Gastroesophageal sphincter (tissue), 4 donors: ENCODE measurements around the gene ACOX3. TPM values are rescaled to one million over a fixed set of nuclear protein-coding genes. Genes with fewer than 3 reads are reported as not detected.

Experiments used
- ATAC-seq: fragments of 150-250 bp; one replicate; pipeline ENCODE4 v1.9.1; 2016; ENCODE audit warnings: mild to moderate bottlenecking, moderate library complexity
- H3K27ac ChIP-seq, 4 donors: fragments of 200-600 bp; sonication (generic) in 3 of 4; 1 replicate in 3 of 4; 2 replicates in 1 of 4; pipeline ENCODE4 v1.5.1; 2016 to 2019
- H3K27me3 ChIP-seq: fragments of 200-600 bp; sonication (generic); one replicate; pipeline ENCODE4 v1.5.1; 2019
- H3K36me3 ChIP-seq, 2 donors: fragments of 200-600 bp; sonication (generic); one replicate each; pipeline ENCODE4 v1.5.1; 2019; ENCODE audit warnings: control low read depth in 1 of 2
- H3K4me1 ChIP-seq, 3 donors: fragments of 200-600 bp; sonication (generic); 1 replicate in 2 of 3; 2 replicates in 1 of 3; pipeline ENCODE4 v1.5.1; 2016 to 2019; ENCODE audit warnings: control low read depth in 2 of 3
- H3K4me3 ChIP-seq, 2 donors: fragments of 200-600 bp; sonication (generic); one replicate each; pipeline ENCODE4 v1.5.1; 2019; ENCODE audit warnings: mild to moderate bottlenecking in 1 of 2, moderate library complexity in 1 of 2
- H3K9me3 ChIP-seq, 3 donors: fragments of 200-600 bp; sonication (generic); one replicate each; pipeline ENCODE4 v1.5.1; 2017 to 2019; ENCODE audit warnings: control low read depth in 2 of 3
- CTCF ChIP-seq, 4 experiments: fragments of 200-600 bp in 2 of 4; fragments of 450-650 bp in 2 of 4; sonication (generic) in 1 of 4; IDR thresholded peaks; one replicate each; pipeline ENCODE4 v1.5.1; 2017 to 2019; ENCODE audit warnings: antibody characterized with exemption in 4 of 4, mild to moderate bottlenecking in 2 of 4, moderate library complexity in 2 of 4
- EP300 ChIP-seq: sonication (generic); formaldehyde crosslinking; IDR thresholded peaks from one replicate; pipeline ENCODE4 v1.6.1; 2017; ENCODE audit warnings: antibody characterized with exemption, mild to moderate bottlenecking
- POLR2A ChIP-seq, 2 donors: fragments of 450-650 bp; IDR thresholded peaks; one replicate each; pipeline ENCODE4 v1.6.1; 2017; ENCODE audit warnings: antibody characterized with exemption in 2 of 2, mild to moderate bottlenecking in 2 of 2, moderate library complexity in 1 of 2
- POLR2AphosphoS5 ChIP-seq: sonication (generic); formaldehyde crosslinking; IDR thresholded peaks from one replicate; pipeline ENCODE4 v1.6.1; 2017; ENCODE audit warnings: antibody characterized with exemption
- WGBS, 2 donors: methylation state at CpG; one replicate each; pipeline ENCODE4 v1.1.5; 2018; ENCODE audit warnings: low coverage in 1 of 2; 5-methylcytosine and 5-hydroxymethylcytosine counted together
- total RNA-seq, 4 donors: library from RNA; depleted of rRNA; stranded (reverse); fragments of >200 nt; gene quantifications; one replicate each; pipeline ENCODE4 v1.1.0, GENCODE V29; 2016

The ACOX3 gene
- total RNA-seq, 4 donors from 2014 or later = 21.5 to 79.5 (median 37.1) TPM

DNA sequence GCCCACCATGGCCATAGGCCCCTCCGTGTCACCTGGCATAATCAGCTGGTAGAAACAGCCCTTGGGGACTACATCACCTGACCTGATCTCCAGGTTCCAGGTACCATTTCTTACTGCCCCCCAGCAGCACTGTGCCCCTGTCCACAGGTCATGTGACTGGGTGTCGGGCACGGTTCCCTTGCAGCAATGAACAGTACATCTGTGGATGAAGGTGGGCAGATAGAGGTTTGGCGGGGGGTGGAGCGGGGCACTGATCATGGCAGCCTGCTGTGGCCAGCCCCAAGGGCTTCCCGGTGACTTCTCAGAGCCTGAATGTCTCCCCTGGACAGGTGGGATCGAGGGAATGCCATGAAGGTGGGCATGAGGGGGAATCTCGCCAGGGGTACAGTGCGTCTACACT is 37.8 kb upstream of the ACOX3 start:
- no peaks in the 10 kb centered on the region for H3K9me3 ChIP-seq
- WGBS, 2 donors = 100% methylated on average over 2 of the region's 9 CpGs
- H3K4me3 ChIP-seq = no peak overlapping the region
- peaks cover 0 to 41% of the 10 kb centered on the region in 2 donors for H3K36me3 ChIP-seq
- no peaks in the 10 kb centered on the region for H3K27me3 ChIP-seq
- H3K4me1 ChIP-seq = peaks cover 0 to 9% (median 5%) of the 10 kb centered on the region in 3 donors
- TF ChIP-seq EP300 (no peak), POLR2A (IDR thresholded peaks at IDR 0.05) (no peak), POLR2AphosphoS5 (no peak), CTCF (IDR thresholded peaks at IDR 0.05) (no peak)
- H3K27ac ChIP-seq = no peak overlapping the region
- no peak for ATAC-seq

DNA sequence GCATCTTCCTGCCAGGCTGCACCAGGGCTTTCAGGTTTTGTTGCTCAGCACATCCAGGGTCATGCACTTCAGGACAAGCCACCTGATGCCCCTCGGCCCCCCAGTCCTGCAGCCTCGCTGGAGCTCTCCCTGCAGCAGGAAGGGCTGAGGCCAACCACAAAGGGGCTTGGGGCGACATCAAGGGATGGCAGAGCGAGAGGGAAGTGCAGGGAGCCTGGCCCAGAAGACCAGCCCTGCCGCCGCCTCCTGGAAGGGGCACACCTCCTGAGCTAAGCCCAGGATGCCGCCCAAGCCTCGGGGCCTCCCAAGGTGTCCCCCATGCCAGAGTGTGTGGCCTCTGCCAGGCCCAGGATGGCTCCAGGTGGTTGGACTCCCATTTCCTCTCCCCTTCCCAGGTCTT is 37.2 kb upstream of the ACOX3 start:
- no peak overlapping the region for H3K4me3 ChIP-seq
- no peak overlapping the region for H3K27ac ChIP-seq
- no peaks in the 10 kb centered on the region for H3K9me3 ChIP-seq
- H3K4me1 ChIP-seq = peaks cover 0 to 16% (median 11%) of the 10 kb centered on the region in 3 donors
- H3K36me3 ChIP-seq = peaks cover 0 to 41% of the 10 kb centered on the region in 2 donors
- H3K27me3 ChIP-seq = no peaks in the 10 kb centered on the region
- no CpG with 5 or more reads among the region's 8 CpGs for WGBS, 2 donors
- no peak for ATAC-seq
- TF ChIP-seq POLR2AphosphoS5 = no peak
- TF ChIP-seq POLR2A (IDR thresholded peaks at IDR 0.05) = no peak
- no peak for TF ChIP-seq CTCF (IDR thresholded peaks at IDR 0.05)
- no peak for TF ChIP-seq EP300

- Histone ChIP-seq H3K36me3 (peaks cover 0 to 41% of the 10 kb centered on the region in 2 donors), H3K27me3 (no peaks in the 10 kb centered on the region), H3K4me1 (peaks cover 0 to 21% (median 16%) of the 10 kb centered on the region in 3 donors), H3K9me3 (no peaks in the 10 kb centered on the region), H3K27ac (no peak overlapping the region), H3K4me3 (no peak overlapping the region)
- no peak for ATAC-seq
- no peak for TF ChIP-seq POLR2A (IDR thresholded peaks at IDR 0.05)
- no peak for TF ChIP-seq CTCF (IDR thresholded peaks at IDR 0.05)
- no peak for TF ChIP-seq EP300
- no peak for TF ChIP-seq POLR2AphosphoS5
- 57% methylated on average over 1 of the region's 16 CpGs; no CpG with 5 or more reads in 1 of the 2 donors for WGBS, 2 donors
Observed at GRCh38 chr4:8477095-8477635, 36.6 kb upstream of the ACOX3 start.

DNA sequence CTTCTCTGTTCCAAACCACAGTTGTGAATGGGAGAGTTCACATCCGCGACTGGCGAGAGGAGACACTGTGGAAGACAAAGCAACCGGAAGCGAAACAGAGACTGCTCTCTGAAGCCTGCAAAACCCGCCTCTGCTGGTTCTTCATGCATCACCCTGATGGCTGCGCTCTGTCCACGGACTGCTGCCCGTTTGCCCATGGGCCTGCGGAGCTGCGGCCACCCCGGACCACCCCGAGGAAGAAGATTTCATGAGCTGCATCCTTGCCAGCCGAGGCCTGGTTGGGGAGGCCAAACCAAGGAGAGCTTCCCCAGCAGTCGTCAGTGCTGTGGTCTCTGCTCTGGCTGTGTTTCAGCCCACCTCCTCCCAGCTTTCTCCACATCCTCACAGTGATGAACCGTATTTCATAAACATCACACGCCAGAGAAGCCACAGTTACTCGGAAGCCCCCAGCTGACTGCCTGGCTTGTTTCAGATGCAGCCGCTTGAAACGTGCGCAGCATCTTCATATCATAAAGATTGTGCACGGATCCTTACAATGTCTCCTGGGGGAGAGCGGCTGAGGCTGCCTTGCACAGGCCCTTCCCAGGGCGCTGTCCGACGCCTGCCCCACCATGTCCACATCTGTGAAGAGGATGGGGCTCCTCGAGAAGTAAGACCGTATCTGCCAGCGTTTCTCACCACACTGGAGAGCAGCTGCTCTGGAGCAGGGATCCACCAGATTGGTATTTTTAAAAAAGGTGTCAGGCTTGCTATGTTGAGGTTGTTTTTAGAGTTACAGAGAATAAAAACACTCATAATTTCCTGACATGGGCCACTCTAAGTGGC is 35.4 kb upstream of the ACOX3 start:
- no peaks in the 10 kb centered on the region for H3K9me3 ChIP-seq
- H3K4me1 ChIP-seq = peaks cover 0 to 25% (median 19%) of the 10 kb centered on the region in 3 donors
- TF ChIP-seq POLR2A (IDR thresholded peaks at IDR 0.05) (no peak), CTCF (IDR thresholded peaks at IDR 0.05) (no peak), EP300 (no peak), POLR2AphosphoS5 (no peak)
- H3K27ac ChIP-seq = no peak overlapping the region
- ATAC-seq = no peak
- H3K36me3 ChIP-seq = peaks cover 0 to 47% of the 10 kb centered on the region in 2 donors
- H3K27me3 ChIP-seq = no peaks in the 10 kb centered on the region
- H3K4me3 ChIP-seq = no peak overlapping the region
- 83 to 91% methylated on average over 10 to 11 of the region's 29 CpGs for WGBS, 2 donors
